ENCODE measurements around the gene WWC1. TPM values are rescaled to one million over a fixed set of nuclear protein-coding genes. Genes with fewer than 3 reads are reported as not detected.

The WWC1 gene
- total RNA-seq, 3 donors from 2014 or later, result 14.7 to 37.0 (median 17.2) TPM

- intact Hi-C loops (cut with DNase I, micrococcal nuclease), result no loop called here
- no peak for DNase-seq
- H3K4me3 ChIP-seq, result no peak overlapping the region
- H3K9me3 ChIP-seq, result no peaks in the 10 kb centered on the region
- H3K4me1 ChIP-seq (ENCODE audit: low read depth), result peaks cover 6% of the 10 kb centered on the region
- no peak for ATAC-seq
- H3K36me3 ChIP-seq (ENCODE audit: low read depth), result no peaks in the 10 kb centered on the region
- no peak for TF ChIP-seq CTCF (IDR thresholded peaks at IDR 0.05)
Measured at GRCh38 chr5:168295574-168296201, 4.2 kb downstream of the WWC1 start.

- ATAC-seq, result no peak
- Histone ChIP-seq H3K9me3 (no peaks in the 10 kb centered on the region), H3K36me3 (ENCODE audit: low read depth) (no peaks in the 10 kb centered on the region), H3K4me1 (ENCODE audit: low read depth) (peaks cover 12% of the 10 kb centered on the region), H3K4me3 (no peak overlapping the region)
- intact Hi-C loops (cut with DNase I, micrococcal nuclease), result no loop called here
- DNase-seq, result no peak
- no peak for TF ChIP-seq CTCF (IDR thresholded peaks at IDR 0.05)
Measured at GRCh38 chr5:168296682-168297081, 5.2 kb downstream of the WWC1 start.

GRCh38 chr5:168298949-168299348 is 7.5 kb downstream of the WWC1 start:
- Histone ChIP-seq H3K4me3 (no peak overlapping the region), H3K9me3 (no peaks in the 10 kb centered on the region), H3K36me3 (ENCODE audit: low read depth) (no peaks in the 10 kb centered on the region), H3K4me1 (ENCODE audit: low read depth) (peaks cover 6% of the 10 kb centered on the region)
- no peak for TF ChIP-seq CTCF (IDR thresholded peaks at IDR 0.05)
- intact Hi-C loops (cut with DNase I, micrococcal nuclease), result no loop called here
- ATAC-seq, result no peak
- no peak for DNase-seq

- H3K4me1 ChIP-seq (ENCODE audit: low read depth), result peaks cover 6% of the 10 kb centered on the region
- ATAC-seq (no peak), DNase-seq (no peak)
- H3K36me3 ChIP-seq (ENCODE audit: low read depth), result no peaks in the 10 kb centered on the region
- H3K4me3 ChIP-seq, result no peak overlapping the region
- no peaks in the 10 kb centered on the region for H3K9me3 ChIP-seq
- intact Hi-C loops (cut with DNase I, micrococcal nuclease), result no loop called here
- TF ChIP-seq CTCF (IDR thresholded peaks at IDR 0.05), result no peak
Measured at GRCh38 chr5:168299372-168299771, 7.9 kb downstream of the WWC1 start.

- DNase-seq, result no peak
- ATAC-seq, result no peak
- Histone ChIP-seq H3K9me3 (no peaks in the 10 kb centered on the region), H3K4me1 (ENCODE audit: low read depth) (peaks cover 8% of the 10 kb centered on the region), H3K36me3 (ENCODE audit: low read depth) (no peaks in the 10 kb centered on the region), H3K4me3 (no peak overlapping the region)
- TF ChIP-seq CTCF (IDR thresholded peaks at IDR 0.05), result no peak
- intact Hi-C loops (cut with DNase I, micrococcal nuclease), result no loop called here
Measured at GRCh38 chr5:168300326-168301182, 9.1 kb downstream of the WWC1 start.
